ENCODE results near the gene RAET1L. TPM values are rescaled to one million over a fixed set of nuclear protein-coding genes. Genes with fewer than 3 reads are reported as not detected.

Gene RAET1L
- total RNA-seq, 1 experiment from 2014 or later, result not detected

DNA sequence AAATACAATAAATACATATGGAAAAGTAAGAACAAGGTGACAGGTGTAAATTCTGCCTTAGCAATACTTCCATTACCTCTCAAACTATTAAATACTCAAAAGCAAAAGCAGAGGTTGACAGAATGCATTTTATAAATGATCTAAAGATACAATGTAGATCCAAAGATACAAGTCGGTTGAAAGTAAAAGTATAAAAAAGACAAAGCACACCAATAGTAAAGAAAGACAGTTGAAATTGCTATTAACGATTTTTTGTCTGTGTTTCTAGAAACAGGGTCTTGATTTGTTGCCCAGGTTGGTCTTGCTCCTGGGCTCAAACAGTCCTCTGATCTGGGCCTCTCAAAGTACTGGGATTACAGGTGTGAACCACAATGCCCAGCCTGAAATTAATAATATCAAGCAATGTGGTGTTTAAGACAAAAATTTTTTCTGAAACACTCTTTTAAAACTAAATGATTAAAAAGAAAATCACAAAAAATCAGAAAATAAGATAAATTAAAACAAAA, 37.7 kb downstream of the RAET1L start:
- Histone ChIP-seq H3K4me3 (ENCODE audit: low read depth in 2 of 2, low read length in 2 of 2) (no peak overlapping the region), H3K27me3 (ENCODE audit: control insufficient read depth, insufficient read depth, low read length) (peaks cover 66% of the 10 kb centered on the region), H3K9me3 (ENCODE audit: control insufficient read depth, insufficient read depth, low read depth, low read length) (no peaks in the 10 kb centered on the region), H3K4me1 (ENCODE audit: control insufficient read depth, insufficient read depth, low read length) (peaks cover 4% of the 10 kb centered on the region; the same call in 1 of the 2 replicates), H3K36me3 (ENCODE audit: control insufficient read depth, insufficient read depth, low read length) (no peaks in the 10 kb centered on the region), H3K27ac (ENCODE audit: low read length) (no peak overlapping the region)
- TF ChIP-seq CTCF (IDR thresholded peaks at IDR 0.05) (no peak), REST (IDR thresholded peaks at IDR 0.05; ENCODE audit: insufficient read depth in 1 of 2, low read depth in 2 of 2, low read length in 1 of 2) (no peak)
- BruUV-seq (replicated peaks), result no TSS peak
- CTCF ChIA-PET, result no interaction called here
- in situ Hi-C loops (cut with HindIII; ENCODE audit: low pct_unique_long_range_greater_than_20kb, low sequenced_read_pairs) (no loop called here), intact Hi-C loops (cut with micrococcal nuclease; ENCODE audit: unreplicated experiment) (no loop called here)
- no peak for ATAC-seq
- POLR2A ChIA-PET, result no interaction called here
- DNase-seq (ENCODE audit: low read depth, low spot score), result no peak

- ChIA-PET CTCF (no interaction called here), POLR2A (no interaction called here)
- no peak for TF ChIP-seq REST (IDR thresholded peaks at IDR 0.05; ENCODE audit: insufficient read depth in 1 of 2, low read depth in 2 of 2, low read length in 1 of 2)
- no peak for TF ChIP-seq TCF7L2 (IDR thresholded peaks at IDR 0.05; ENCODE audit: low read depth, low read length)
- TF ChIP-seq POLR2AphosphoS5 (IDR thresholded peaks at IDR 0.05; ENCODE audit: low read depth, low read length), result no peak
- TF ChIP-seq CTCF (IDR thresholded peaks at IDR 0.05), result no peak
- no peak for TF ChIP-seq SIN3A (IDR thresholded peaks at IDR 0.05; ENCODE audit: borderline replicate concordance, insufficient read depth, low read depth, low read length)
- Histone ChIP-seq H3K9me3 (ENCODE audit: control insufficient read depth, insufficient read depth, low read depth, low read length) (no peaks in the 10 kb centered on the region), H3K27me3 (ENCODE audit: control insufficient read depth, insufficient read depth, low read length) (peaks cover 61% of the 10 kb centered on the region), H3K36me3 (ENCODE audit: control insufficient read depth, insufficient read depth, low read length) (no peaks in the 10 kb centered on the region), H3K4me1 (ENCODE audit: control insufficient read depth, insufficient read depth, low read length) (no peaks in the 10 kb centered on the region), H3K4me3 (ENCODE audit: low read depth in 2 of 2, low read length in 2 of 2) (no peak overlapping the region), H3K27ac (ENCODE audit: low read length) (no peak overlapping the region)
- ATAC-seq, result no peak; the same call in 1 of the 2 replicates
- no TSS peak for BruUV-seq (replicated peaks)
- no peak for DNase-seq (ENCODE audit: low read depth, low spot score)
- intact Hi-C loops (cut with micrococcal nuclease; ENCODE audit: unreplicated experiment), result no loop called here
- in situ Hi-C loops (cut with HindIII; ENCODE audit: low pct_unique_long_range_greater_than_20kb, low sequenced_read_pairs), result no loop called here
These were observed 39.8 kb downstream of the RAET1L start for GRCh38 chr6:149985481-149985937.

Data from Panc1 (cell line).